Activated T-cell treated with anti-CD3 and anti-CD28 coated beads, Interleukin-2, amount 50 U/mL, for 72 hours (primary cell): ENCODE measurements around the gene WNT1. TPM values are rescaled to one million over a fixed set of nuclear protein-coding genes. Genes with fewer than 3 reads are reported as not detected.

Experiments
- ATAC-seq, 2 donors: fragments of 150-1000 bp; cut with Tn5 transposase; replicated peaks in 1 of 2; 2 replicates each; pipeline ENCODE4 v1.10.0; 2021; ENCODE audit warnings: moderate library complexity in 2 of 2, mild to moderate bottlenecking in 1 of 2
- DNase-seq, 2 donors: peaks; one replicate each; pipeline ENCODE4 v3.0.0; 2021 to 2022; ENCODE audit warnings: mixed read lengths in 1 of 2
- H3K27ac Mint-ChIP-seq: one replicate; pipeline ENCODE4 v1.8.0; 2022; ENCODE audit warnings: mild to moderate bottlenecking, moderate library complexity, mixed read lengths
- H3K27me3 Mint-ChIP-seq: one replicate; pipeline ENCODE4 v1.8.0; 2022; ENCODE audit warnings: low read depth, mixed read lengths
- H3K36me3 Mint-ChIP-seq, 2 donors: one replicate each; pipeline ENCODE4 v1.8.0; 2022; ENCODE audit warnings: mixed read lengths in 2 of 2, mild to moderate bottlenecking in 1 of 2; ENCODE audit not compliant: insufficient read depth in 2 of 2
- H3K4me1 Mint-ChIP-seq: one replicate; pipeline ENCODE4 v1.8.0; 2022; ENCODE audit warnings: low read depth, mixed read lengths
- H3K4me3 Mint-ChIP-seq, 2 donors: one replicate each; pipeline ENCODE4 v1.8.0; 2022; ENCODE audit warnings: mild to moderate bottlenecking in 2 of 2, mixed read lengths in 2 of 2, moderate library complexity in 2 of 2
- H3K9me3 Mint-ChIP-seq, 2 donors: one replicate each; pipeline ENCODE4 v1.8.0; 2022; ENCODE audit warnings: mixed read lengths in 2 of 2
- total RNA-seq, 2 donors: library from RNA; stranded (reverse); gene quantifications; one replicate each; pipeline ENCODE4 v1.2.3, GENCODE V29; 2022

The WNT1 gene
- total RNA-seq, 2 donors from 2014 or later = 0.42 TPM; not detected in 1

GRCh38 chr12:48967991-48968390, 10.1 kb upstream of the WNT1 start:
- H3K27ac Mint-ChIP-seq = no peak overlapping the region
- peaks cover 45% of the 10 kb centered on the region for H3K4me1 Mint-ChIP-seq

GRCh38 chr12:48968467-48968866, 9.7 kb upstream of the WNT1 start:
- Mint-ChIP-seq H3K9me3 (no peaks in the 10 kb centered on the region), H3K27me3 (peaks cover 50% of the 10 kb centered on the region), H3K27ac (no peak overlapping the region), H3K36me3 (no peaks in the 10 kb centered on the region), H3K4me3 (no peak overlapping the region), H3K4me1 (peaks cover 45% of the 10 kb centered on the region)
- no peak for DNase-seq
- ATAC-seq = no peak

More at GRCh38 chr12:48967991-48968390, 10.1 kb upstream of the WNT1 start:
- Mint-ChIP-seq H3K4me3 (no peak overlapping the region), H3K9me3 (no peaks in the 10 kb centered on the region), H3K27me3 (peaks cover 45% of the 10 kb centered on the region), H3K36me3 (no peaks in the 10 kb centered on the region)
- DNase-seq (no peak), ATAC-seq (no peak)

GRCh38 chr12:48969160-48969771, 8.9 kb upstream of the WNT1 start:
- Mint-ChIP-seq H3K4me3 (peak overlapping the region; percentile 44 to 62), H3K4me1 (peaks cover 45% of the 10 kb centered on the region), H3K27me3 (peaks cover 57% of the 10 kb centered on the region), H3K36me3 (no peaks in the 10 kb centered on the region), H3K9me3 (no peaks in the 10 kb centered on the region), H3K27ac (no peak overlapping the region)
- ATAC-seq (no peak), DNase-seq (no peak)

DNA sequence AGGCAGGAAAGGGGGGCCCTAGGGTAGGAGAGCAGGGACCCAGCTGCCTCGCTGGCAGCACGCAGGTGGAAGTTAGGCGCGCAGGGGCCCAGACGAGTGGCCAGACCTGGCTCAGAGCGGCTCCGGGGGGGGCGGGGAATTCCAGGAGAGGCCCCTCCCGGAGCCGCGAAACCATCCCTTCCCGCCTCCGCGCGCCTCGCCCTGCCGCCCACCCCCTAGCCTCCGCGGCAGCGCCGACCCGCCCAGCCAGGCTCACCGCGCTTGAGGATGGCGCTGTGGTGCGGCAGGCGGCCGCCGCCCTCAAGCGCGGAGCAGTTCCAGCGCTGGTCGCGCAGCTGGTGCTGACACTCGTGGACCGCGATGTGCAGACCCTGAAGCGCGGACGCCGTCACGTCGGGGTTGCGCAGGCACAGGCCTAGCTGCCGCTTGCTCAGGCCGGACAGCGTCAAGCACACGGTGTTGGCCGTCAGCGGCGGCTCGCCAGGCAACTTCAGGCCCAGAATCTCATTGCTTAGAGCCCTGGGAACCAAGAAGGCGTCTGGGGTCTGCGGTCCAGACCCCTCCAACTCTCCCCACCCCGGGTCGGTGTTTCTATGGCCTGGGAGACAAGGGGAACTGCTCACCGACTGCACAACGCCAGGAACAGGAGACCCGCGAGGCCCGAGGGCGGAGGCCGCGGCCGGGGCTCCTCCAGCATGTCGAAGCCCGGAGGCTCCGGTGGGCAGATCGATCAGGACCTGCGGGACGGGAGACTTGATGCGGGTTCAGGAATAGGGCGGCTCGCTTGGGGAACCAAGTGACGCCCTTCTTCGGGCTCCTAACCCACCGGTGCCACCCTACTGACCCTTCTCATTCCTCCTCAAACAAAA, 8.1 kb upstream of the WNT1 start:
- no peaks in the 10 kb centered on the region for H3K36me3 Mint-ChIP-seq
- DNase-seq (peak; percentile 39 to 43), ATAC-seq (peak; percentile 42 to 45)
- no peak overlapping the region for H3K27ac Mint-ChIP-seq
- H3K27me3 Mint-ChIP-seq = peaks cover 65% of the 10 kb centered on the region
- H3K4me3 Mint-ChIP-seq = peak overlapping the region; percentile 44 to 84
- H3K4me1 Mint-ChIP-seq = peaks cover 45% of the 10 kb centered on the region
- H3K9me3 Mint-ChIP-seq = no peaks in the 10 kb centered on the region

DNA sequence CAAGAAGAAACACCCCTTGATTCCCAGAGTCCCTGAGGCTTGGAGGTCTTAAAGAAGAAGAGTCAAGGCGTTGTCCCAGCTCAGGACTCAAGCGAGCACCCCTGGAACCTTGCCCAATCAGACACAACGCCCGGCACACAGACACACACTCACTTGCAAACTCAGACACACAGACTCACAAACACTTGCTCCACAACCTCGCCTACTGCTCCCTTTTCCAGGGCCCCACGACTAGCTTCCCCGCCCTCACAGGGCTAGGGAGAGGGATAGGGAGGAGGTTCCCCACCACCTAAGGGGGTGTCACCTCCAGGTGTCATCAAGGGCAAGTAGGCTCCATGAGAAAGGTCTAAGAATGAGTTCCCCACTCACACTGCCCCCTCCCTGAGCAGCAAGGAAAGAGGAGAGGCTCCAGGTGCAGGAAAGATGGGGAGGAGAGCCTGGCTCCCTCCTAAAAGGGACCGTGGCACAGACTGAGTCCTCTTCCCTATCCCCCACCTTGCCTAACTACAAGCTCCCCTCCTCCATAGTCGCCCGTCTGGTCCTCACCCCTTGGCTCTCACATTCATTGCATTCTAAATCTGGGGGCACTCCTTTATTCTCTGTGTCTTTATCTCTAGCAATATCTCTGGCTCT, 7.3 kb upstream of the WNT1 start:
- Mint-ChIP-seq H3K27ac (no peak overlapping the region), H3K36me3 (no peaks in the 10 kb centered on the region), H3K9me3 (no peaks in the 10 kb centered on the region), H3K27me3 (peaks cover 73% of the 10 kb centered on the region), H3K4me3 (peak overlapping the region; percentile 36 to 84), H3K4me1 (peaks cover 40% of the 10 kb centered on the region)
- ATAC-seq = no peak
- no peak for DNase-seq

GRCh38 chr12:48972213-48972951, 5.7 kb upstream of the WNT1 start:
- ATAC-seq (peak; percentile 53 to 58), DNase-seq (peak; percentile 64 to 76)
- Mint-ChIP-seq H3K27me3 (peaks cover 88% of the 10 kb centered on the region), H3K4me3 (peak overlapping the region; percentile 84 to 88), H3K27ac (no peak overlapping the region), H3K36me3 (no peaks in the 10 kb centered on the region), H3K9me3 (no peaks in the 10 kb centered on the region), H3K4me1 (peaks cover 48% of the 10 kb centered on the region)

GRCh38 chr12:48972952-48973483, 5.1 kb upstream of the WNT1 start:
- H3K9me3 Mint-ChIP-seq = no peaks in the 10 kb centered on the region
- peaks cover 54% of the 10 kb centered on the region for H3K4me1 Mint-ChIP-seq
- DNase-seq = no peak
- ATAC-seq = no peak
- no peak overlapping the region for H3K4me3 Mint-ChIP-seq
- no peak overlapping the region for H3K27ac Mint-ChIP-seq
- H3K36me3 Mint-ChIP-seq = no peaks in the 10 kb centered on the region
- peaks cover 93% of the 10 kb centered on the region for H3K27me3 Mint-ChIP-seq

DNA sequence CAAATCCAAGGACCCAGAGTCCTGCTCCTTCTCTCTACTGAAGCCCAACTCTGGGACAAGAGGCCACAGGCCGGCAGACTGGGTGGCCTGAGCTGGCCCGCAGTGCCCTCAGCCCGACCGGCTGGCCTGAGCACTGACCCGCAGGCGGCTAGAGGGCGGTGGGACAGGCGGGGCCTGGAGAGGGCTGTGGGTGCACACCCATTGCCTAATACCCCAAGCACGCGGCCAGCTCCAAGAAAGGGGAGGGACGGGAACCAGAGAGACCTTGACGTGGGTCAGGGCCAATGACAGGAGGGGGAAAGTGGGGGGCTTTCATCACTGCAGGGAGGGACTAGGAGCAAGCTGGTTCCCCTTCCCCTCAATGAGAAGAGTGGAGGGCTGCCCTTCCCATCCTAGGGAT, 4.6 kb upstream of the WNT1 start:
- no peak for DNase-seq
- ATAC-seq = no peak
- H3K9me3 Mint-ChIP-seq = no peaks in the 10 kb centered on the region
- peaks cover 50% of the 10 kb centered on the region for H3K4me1 Mint-ChIP-seq
- no peak overlapping the region for H3K4me3 Mint-ChIP-seq
- no peak overlapping the region for H3K27ac Mint-ChIP-seq
- no peaks in the 10 kb centered on the region for H3K36me3 Mint-ChIP-seq
- peaks cover 88% of the 10 kb centered on the region for H3K27me3 Mint-ChIP-seq

DNA sequence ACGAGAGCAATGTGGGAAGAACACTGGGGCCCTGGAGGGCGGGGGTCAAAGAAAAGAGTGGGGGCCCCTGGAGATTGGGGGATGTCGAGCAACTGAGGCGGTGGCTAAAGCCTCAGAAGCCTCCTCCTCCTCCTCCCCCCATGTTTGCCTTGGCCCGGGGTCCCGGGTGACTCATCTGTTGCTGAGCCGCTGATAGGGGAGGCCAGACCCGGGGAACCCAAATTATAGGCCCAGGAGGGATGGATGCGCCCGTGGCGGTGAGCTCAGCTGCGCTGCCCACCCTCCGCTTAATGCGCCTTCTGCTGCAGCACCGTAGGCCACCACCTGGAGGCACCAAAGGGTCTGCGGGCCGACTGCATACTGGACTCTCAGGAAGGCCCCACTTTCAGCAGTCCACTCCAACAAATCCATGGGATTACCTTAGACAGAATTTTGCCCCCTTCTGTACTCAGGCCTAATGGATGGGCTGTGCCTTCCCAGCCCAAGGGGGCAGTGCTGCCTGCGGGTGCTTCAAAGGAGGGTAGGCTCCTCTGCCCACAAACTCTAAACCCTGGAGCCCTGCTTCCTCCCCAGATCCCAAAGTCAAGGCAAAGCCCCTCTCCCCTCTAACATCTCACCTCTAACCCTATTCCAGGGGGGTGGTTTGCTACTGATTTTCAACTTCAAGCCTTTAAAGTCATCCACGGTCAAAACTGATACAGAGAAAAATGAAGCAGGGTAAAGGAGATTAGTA, 4.0 kb upstream of the WNT1 start:
- peaks cover 88% of the 10 kb centered on the region for H3K27me3 Mint-ChIP-seq
- ATAC-seq (no peak), DNase-seq (peak; percentile 55 to 61)
- no peaks in the 10 kb centered on the region for H3K36me3 Mint-ChIP-seq
- no peaks in the 10 kb centered on the region for H3K9me3 Mint-ChIP-seq
- no peak overlapping the region for H3K4me3 Mint-ChIP-seq
- H3K4me1 Mint-ChIP-seq = peaks cover 49% of the 10 kb centered on the region
- no peak overlapping the region for H3K27ac Mint-ChIP-seq

GRCh38 chr12:48977290-48978281, 536 bp upstream of the WNT1 start:
- H3K27me3 Mint-ChIP-seq = peaks cover 91% of the 10 kb centered on the region

More at GRCh38 chr12:48977290-48978281, 536 bp upstream of the WNT1 start:
- H3K27ac Mint-ChIP-seq = peak overlapping the region; percentile 35
- peak; percentile 67 to 70 for ATAC-seq
- H3K9me3 Mint-ChIP-seq = no peaks in the 10 kb centered on the region
- peak; percentile 91 to 92 for DNase-seq
- H3K4me1 Mint-ChIP-seq = peaks cover 54% of the 10 kb centered on the region
- peak overlapping the region; percentile 50 to 68 for H3K4me3 Mint-ChIP-seq
- H3K36me3 Mint-ChIP-seq = no peaks in the 10 kb centered on the region
